Esophagus (tissue), 2 donors: ENCODE data around the gene IER5L. TPM values are rescaled to one million over a fixed set of nuclear protein-coding genes. Genes with fewer than 3 reads are reported as not detected.
"Not testable (repeated sequence)": the region's sequence is repeated elsewhere in the genome, so short reads cannot be mapped to it uniquely, and the experiment has no call there.

Experiments
- H3K27ac ChIP-seq, 2 donors: one replicate each; pipeline ENCODE4 v1.5.1; 2013; ENCODE audit warnings: low read depth in 2 of 2, mild to moderate bottlenecking in 2 of 2, inconsistent platforms in 1 of 2, low read length in 1 of 2, moderate library complexity in 1 of 2
- H3K27me3 ChIP-seq, 2 donors: one replicate each; pipeline ENCODE4 v1.6.1; 2013; ENCODE audit warnings: low read length in 2 of 2, control low read depth in 1 of 2, mild to moderate bottlenecking in 1 of 2; ENCODE audit not compliant: insufficient read depth in 2 of 2, control insufficient read depth in 1 of 2
- H3K36me3 ChIP-seq, 2 donors: one replicate each; pipeline ENCODE4 v1.6.1; 2013; ENCODE audit warnings: low read length in 1 of 2; ENCODE audit not compliant: control insufficient read depth in 2 of 2, insufficient read depth in 2 of 2
- H3K4me1 ChIP-seq, 2 donors: one replicate each; pipeline ENCODE4 v1.6.1; 2013; ENCODE audit warnings: low read length in 1 of 2; ENCODE audit not compliant: control insufficient read depth in 2 of 2, insufficient read depth in 2 of 2
- H3K4me3 ChIP-seq, 2 donors: one replicate each; pipeline ENCODE4 v1.5.1; 2013; ENCODE audit warnings: low read length in 2 of 2, mild to moderate bottlenecking in 2 of 2, low read depth in 1 of 2, moderate library complexity in 1 of 2
- H3K9me3 ChIP-seq, 2 donors: one replicate each; pipeline ENCODE4 v1.6.1; 2013; ENCODE audit warnings: mild to moderate bottlenecking in 2 of 2, low read depth in 1 of 2, low read length in 1 of 2, moderate library complexity in 1 of 2; ENCODE audit not compliant: control insufficient read depth in 2 of 2, insufficient read depth in 1 of 2
- WGBS, 2 donors: extraction: QIAGEN DNeasy Blood & Tissue Kit; methylation state at CpG; one replicate each; pipeline ENCODE4 v1.1.7; 2013; 5-methylcytosine and 5-hydroxymethylcytosine counted together
- polyA plus RNA-seq, 2 donors: library from polyadenylated mRNA; stranded (reverse); fragments of 200-250 nt; gene quantifications; one replicate each; pipeline ENCODE4 v1.2.3, GENCODE V29; 2013
- donor health status: healthy with polysubstance abuse.
- donor health status: Bipolar disorder and iron deficiency.

Gene IER5L
- polyA plus RNA-seq, 2 donors: 5.4 to 8.4 TPM

DNA sequence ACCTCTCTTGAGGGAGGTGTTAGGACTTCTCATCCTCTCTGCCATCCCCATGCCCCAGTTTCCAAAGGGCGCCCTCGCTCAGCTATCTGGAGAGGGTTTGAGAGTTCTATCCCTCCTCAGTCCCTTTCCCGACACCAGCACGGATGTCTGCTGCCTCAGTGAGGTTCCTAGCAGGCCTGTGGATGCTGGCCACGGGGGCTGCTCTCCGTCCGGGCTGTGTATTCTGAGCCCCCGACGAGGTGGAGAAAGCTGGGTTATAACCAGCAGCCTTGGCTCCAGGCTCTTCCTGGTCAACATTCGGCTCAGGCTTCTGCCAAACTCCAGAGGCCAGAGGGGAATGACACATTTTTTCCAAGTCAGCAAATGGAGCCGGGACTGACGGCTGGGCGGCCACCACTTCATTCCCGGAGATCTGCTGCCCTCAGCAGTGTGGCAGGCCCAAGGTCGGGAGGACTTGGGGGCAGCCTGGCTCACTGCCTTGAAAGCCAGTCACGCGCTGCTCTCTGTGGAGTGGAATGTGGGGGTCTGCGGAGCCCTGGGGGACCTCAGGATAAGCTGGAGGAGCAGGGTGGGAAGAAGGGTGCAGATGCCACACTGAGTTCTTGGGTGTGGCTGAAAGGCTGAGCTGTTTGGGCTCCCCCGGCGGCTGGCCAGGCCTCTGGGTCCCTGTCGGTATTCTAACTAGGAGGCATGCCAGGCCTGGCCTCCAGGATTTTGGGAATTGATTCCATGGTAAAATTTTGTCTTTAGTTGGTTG, 39.4 kb downstream of the IER5L start:
- H3K27ac ChIP-seq: peak overlapping the region; percentile 99 to 100
- no peaks in the 10 kb centered on the region for H3K9me3 ChIP-seq
- 36 to 38% methylated on average over 21 of the region's 21 CpGs for WGBS, 2 donors
- H3K4me3 ChIP-seq: no peak overlapping the region
- H3K27me3 ChIP-seq: no peaks in the 10 kb centered on the region
- H3K4me1 ChIP-seq: peaks cover 13 to 22% of the 10 kb centered on the region in 2 donors
- peaks cover 2 to 29% of the 10 kb centered on the region in 2 donors for H3K36me3 ChIP-seq

DNA sequence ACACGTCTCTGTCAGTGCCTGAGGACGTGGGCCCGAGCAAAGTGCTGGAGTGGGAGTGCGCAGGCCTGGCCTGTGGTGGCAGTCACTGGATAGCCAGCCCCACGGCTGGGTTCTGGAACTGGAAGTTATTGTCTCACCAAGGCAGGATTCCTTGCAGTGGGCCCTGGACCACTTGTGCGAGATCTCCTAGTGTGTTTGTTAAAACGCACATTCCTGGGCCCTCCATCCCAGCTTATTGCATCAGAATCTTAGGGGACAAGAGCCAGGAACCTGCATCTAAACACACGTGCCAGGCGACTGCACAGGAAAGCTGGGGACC, 40.0 kb downstream of the IER5L start:
- Histone ChIP-seq H3K4me3 (no peak overlapping the region), H3K4me1 (peaks cover 10 to 22% of the 10 kb centered on the region in 2 donors), H3K27ac (peak overlapping the region; percentile 99 to 100), H3K36me3 (peaks cover 2 to 26% of the 10 kb centered on the region in 2 donors), H3K27me3 (no peaks in the 10 kb centered on the region), H3K9me3 (no peaks in the 10 kb centered on the region)
- WGBS, 2 donors: 77 to 84% methylated on average over 9 of the region's 9 CpGs

DNA sequence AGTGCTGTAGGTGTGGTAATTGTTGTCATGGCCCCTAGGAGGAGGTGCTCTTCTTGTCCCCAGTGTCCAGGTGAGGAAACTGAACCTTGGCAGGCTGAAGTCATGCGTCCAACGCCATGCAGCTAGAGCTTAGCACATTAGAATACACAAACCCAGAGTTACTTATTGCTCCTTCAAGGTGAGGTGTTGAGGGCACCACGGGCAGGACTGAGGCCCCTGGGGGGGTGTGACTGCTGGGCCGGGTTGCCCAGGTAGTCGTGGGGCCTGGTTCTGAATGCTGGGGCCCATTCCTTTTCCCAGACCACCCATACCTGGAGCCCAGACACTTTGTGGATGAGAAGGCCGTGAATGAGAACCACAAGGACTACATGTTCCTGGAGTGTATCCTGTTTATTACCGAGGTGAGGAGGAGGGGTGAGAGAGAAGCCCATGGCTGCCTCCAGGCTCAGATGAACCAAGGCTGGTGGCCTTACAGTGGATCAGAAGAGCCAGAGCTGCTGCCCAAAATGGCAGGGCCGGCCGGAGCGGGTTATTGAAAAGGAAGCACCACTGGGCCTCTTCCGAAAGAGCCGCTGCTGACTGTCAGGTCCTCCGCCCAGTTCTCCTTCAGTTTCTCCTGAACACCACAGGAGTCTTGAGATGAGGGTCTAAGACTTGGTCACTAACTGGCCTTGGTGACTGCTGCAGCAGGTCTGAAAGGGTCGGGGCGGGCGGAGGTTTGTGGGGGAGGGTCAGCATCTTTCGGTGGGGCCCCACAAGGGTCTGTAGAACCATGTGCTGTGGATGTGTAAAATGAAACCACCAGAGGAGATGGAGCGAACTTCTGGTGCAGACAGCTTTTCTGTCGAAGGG, 40.5 kb downstream of the IER5L start:
- 85 to 88% methylated on average over 18 to 19 of the region's 19 CpGs for WGBS, 2 donors
- H3K9me3 ChIP-seq: no peaks in the 10 kb centered on the region
- H3K27me3 ChIP-seq: no peaks in the 10 kb centered on the region
- H3K36me3 ChIP-seq: peaks cover 2 to 22% of the 10 kb centered on the region in 2 donors
- no peak overlapping the region for H3K4me3 ChIP-seq
- H3K27ac ChIP-seq: peak overlapping the region; percentile 99 to 100
- H3K4me1 ChIP-seq: peaks cover 7 to 19% of the 10 kb centered on the region in 2 donors

DNA sequence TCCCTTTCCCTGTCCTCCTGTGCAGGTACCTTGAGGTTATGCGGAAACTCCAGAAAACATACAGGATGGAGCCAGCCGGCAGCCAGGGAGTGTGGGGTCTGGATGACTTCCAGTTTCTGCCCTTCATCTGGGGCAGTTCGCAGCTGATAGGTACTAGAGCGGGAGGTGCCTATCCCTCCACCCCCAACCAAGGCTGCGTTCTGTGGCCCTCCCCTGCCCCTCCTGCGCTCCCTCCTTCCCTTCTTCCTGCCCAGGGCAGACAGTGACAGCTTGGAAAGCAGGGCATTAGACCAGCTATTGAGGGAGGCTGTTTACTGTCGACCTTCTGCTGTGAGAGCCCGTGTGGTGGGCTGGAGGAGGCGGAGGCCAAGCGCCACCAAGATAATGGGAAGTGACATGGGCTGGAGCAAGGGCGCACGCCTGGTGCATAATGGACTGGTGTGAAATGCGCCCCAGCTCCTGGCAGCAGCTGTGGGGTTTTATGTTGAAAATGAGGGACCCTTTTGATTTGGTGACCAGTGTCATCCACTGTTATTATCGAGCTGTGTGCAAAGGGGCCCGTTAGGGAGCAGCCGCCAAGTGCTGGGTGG, 41.5 kb downstream of the IER5L start:
- Histone ChIP-seq H3K36me3 (peaks cover 2 to 20% of the 10 kb centered on the region in 2 donors), H3K27ac (no peak overlapping the region)
- WGBS, 2 donors: 80 to 85% methylated on average over 16 of the region's 16 CpGs

DNA sequence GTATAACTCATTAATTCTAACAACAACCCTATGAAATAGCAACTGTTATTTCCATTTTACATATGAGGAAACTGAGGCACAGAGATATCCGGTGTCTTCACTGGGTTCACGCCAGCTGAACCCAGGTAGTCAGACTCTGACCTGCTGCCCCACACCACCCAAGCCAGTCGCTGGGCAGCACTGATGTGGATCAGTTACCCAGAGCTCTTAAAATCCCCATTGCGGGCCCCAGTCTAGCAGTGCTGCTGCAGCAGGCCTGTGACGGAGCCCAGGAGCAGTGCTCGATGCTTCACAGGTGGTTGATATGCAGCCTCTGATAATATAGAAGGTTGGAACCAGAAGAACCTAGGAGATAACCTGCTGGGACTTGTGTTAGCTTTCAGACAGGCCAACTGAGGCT, 42.6 kb downstream of the IER5L start:
- Histone ChIP-seq H3K27me3 (no peaks in the 10 kb centered on the region), H3K4me1 (peaks cover 2 to 5% of the 10 kb centered on the region in 2 donors), H3K9me3 (no peaks in the 10 kb centered on the region), H3K4me3 (no peak overlapping the region), H3K27ac (no peak overlapping the region), H3K36me3 (peaks cover 2 to 26% of the 10 kb centered on the region in 2 donors)
- WGBS, 2 donors: 86 to 88% methylated on average over 6 of the region's 6 CpGs

More for the DNA sequence above, 41.5 kb downstream of the IER5L start:
- H3K9me3 ChIP-seq: no peaks in the 10 kb centered on the region
- H3K4me3 ChIP-seq: no peak overlapping the region
- no peaks in the 10 kb centered on the region for H3K27me3 ChIP-seq
- peaks cover 5 to 11% of the 10 kb centered on the region in 2 donors for H3K4me1 ChIP-seq

DNA sequence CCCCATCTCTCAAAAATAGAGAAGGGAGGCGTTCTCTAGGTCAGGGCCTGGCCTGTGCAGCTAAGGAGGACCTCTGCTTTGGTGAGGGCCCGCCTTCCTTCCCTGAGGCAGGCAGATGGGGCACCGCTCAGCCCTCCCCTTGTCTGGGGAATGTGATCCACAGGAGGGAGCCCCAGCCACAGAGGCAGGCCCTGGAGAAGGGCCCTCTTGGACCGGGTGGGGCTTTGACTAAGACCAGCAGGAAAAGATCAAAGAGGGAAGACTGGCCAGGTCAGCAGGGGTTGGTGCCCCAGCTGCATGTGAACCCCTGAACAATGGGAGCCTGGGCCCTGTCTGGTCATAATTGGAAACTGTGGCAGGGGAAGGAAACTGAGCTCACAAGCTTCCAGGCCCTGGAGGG, 45.0 kb downstream of the IER5L start:
- Histone ChIP-seq H3K27me3 (no peaks in the 10 kb centered on the region), H3K27ac (no peak overlapping the region), H3K36me3 (peaks cover 2 to 33% of the 10 kb centered on the region in 2 donors), H3K9me3 (no peaks in the 10 kb centered on the region), H3K4me3 (no peak overlapping the region), H3K4me1 (peaks cover 2% of the 10 kb centered on the region in 2 donors)
- 87 to 92% methylated on average over 4 of the region's 4 CpGs for WGBS, 2 donors

DNA sequence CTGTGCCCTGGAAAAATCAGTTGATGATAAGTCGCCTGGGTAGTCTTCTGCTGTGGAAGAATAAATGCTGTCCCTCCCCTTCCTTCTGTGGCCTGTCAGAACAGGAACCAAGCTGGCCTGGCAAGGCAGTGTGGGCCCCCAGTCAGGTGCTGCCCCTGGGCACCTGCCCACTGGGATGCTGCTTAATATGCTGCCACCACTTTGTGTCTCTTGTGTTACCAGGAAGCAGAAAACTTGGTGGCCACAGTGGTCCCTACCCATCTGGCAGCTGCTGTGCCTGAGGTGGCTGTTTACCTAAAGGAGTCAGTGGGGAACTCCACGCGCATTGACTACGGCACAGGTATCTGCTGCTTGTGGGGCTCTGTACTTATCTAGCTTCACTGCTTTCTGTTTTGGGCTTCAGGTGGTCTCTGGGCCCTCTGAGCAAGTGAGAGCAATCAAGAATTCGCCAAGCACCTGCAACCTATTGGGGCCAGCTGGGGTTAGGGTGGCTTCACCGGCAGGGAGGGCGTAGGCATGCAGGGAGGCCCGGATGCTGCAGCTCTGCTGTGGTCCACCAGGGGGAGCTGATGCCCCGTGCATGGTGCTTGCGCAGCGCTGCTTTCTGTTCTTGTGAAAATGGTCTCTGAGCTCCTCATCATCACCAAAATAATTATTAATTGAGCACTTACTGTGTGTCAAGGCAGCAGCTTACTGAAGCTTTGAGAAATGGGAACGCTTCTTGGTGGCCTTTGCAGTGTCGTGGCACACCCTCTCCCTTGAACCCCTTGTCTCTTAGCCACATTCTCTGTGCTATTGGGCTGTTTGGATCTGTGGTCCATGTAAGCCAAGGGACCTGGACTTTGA, 46.5 kb downstream of the IER5L start:
- peak overlapping the region in 1 of 2 donors; percentile 40 for H3K27ac ChIP-seq
- 39 to 41% methylated on average over 13 of the region's 13 CpGs for WGBS, 2 donors
- no peaks in the 10 kb centered on the region for H3K27me3 ChIP-seq
- no peaks in the 10 kb centered on the region for H3K9me3 ChIP-seq
- H3K4me3 ChIP-seq: no peak overlapping the region
- H3K36me3 ChIP-seq: peaks cover 0 to 26% of the 10 kb centered on the region in 2 donors
- peaks cover 2% of the 10 kb centered on the region in 2 donors for H3K4me1 ChIP-seq

DNA sequence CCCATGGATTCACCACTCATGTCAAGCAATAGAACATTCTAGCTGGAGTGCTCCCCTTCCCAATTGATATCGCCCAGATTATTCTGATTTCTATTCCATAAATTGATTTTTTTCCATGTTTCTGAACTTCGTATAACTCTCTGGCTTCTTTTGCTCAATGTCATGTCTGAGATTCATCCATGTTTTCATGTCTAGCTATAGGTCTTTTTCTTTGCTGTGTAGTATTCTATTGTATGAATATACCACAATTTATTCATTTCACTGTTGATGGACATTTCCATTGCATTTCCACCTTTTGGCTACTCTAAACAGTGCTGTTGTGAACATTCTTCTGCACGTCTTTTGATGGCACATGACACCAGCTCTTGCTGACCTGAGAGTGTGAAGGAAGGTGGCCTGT, 47.3 kb downstream of the IER5L start:
- Histone ChIP-seq H3K4me3 (no peak overlapping the region), H3K9me3 (no peaks in the 10 kb centered on the region), H3K36me3 (peaks cover 0 to 22% of the 10 kb centered on the region in 2 donors), H3K4me1 (peaks cover 2% of the 10 kb centered on the region in 2 donors), H3K27me3 (no peaks in the 10 kb centered on the region), H3K27ac (no peak overlapping the region)
- WGBS, 2 donors: 65 to 81% methylated on average over 3 of the region's 3 CpGs

DNA sequence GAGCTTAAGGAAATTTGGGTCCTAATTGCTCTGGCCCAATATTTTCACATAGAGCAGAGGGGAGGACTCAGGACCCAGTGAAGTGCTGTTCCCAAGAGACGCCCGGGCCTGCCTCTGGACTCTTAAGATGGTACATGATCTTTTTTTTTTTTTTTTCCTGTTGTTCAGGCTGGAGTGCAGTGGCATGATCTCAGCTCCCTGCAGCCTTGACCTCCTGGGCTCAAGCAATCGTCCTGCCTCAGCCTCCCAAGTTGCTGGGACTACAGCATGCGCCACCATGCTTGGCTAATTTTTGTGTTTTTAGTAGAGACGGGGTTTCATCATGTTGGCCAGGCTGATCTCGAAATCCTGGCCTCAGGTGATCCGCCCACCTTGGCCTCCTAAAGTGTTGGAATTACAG, 47.8 kb downstream of the IER5L start:
- H3K4me3 ChIP-seq, H3K9me3 ChIP-seq, H3K27ac ChIP-seq, H3K27me3 ChIP-seq, H3K4me1 ChIP-seq: not testable (repeated sequence)
- H3K36me3 ChIP-seq: peaks cover 0 to 22% of the 10 kb centered on the region in 2 donors
- 87 to 89% methylated on average over 7 of the region's 7 CpGs for WGBS, 2 donors
